ENCODE measurements around the gene TAC3.
"Not testable (repeated sequence)": the region's sequence is repeated elsewhere in the genome, so short reads cannot be mapped to it uniquely, and the experiment has no call there.

TAC3 gene

DNA sequence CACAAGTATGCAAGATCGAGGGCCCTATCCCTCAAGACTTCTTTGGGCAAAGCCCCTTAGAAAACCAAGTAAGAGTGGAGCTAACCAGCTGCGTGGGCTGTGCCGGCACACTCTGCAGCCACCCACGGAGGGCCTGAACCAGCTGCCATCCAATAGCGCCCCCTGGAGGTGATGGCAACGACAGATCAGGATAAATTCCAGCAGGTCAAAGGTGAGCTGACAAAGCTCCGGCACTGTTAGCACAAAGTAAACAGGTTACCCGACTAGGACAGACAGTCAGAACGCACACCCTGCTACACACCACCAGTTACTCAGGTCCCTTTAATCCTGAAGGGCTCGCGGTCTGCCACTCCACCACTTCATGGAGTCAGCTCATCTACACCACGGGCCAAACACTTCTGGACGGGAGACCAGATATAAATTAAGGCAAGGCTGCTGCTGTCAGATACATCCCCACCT, 14.9 kb downstream of the TAC3 start:
- DNase-seq = peak; percentile 10

- no peak for DNase-seq
These were observed 15.9 kb downstream of the TAC3 start for GRCh38 chr12:57000393-57000792.

GRCh38 chr12:56999456-56999855, 16.9 kb downstream of the TAC3 start:
- no peak for DNase-seq

GRCh38 chr12:56998981-56999380, 17.3 kb downstream of the TAC3 start:
- DNase-seq = no peak

DNA sequence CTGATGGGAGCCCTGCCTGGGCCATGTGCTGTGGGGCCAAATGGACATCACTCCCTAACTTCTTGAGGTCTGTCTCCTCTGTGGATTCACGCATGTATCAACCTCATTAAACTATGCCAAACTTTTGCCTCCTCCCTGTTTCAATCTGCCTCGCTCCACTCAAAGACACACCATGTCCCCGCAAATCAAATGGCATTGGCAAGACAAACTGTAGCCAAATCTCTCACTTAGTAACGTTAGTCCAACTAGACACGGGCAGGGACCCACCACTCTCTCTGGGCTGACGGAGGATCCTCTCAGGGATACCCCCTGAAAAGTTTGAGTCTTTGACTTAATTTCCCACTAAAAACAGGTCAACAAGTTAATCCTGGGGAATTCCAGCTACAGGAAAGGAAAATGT, 18.0 kb downstream of the TAC3 start:
- no peak for DNase-seq

DNA sequence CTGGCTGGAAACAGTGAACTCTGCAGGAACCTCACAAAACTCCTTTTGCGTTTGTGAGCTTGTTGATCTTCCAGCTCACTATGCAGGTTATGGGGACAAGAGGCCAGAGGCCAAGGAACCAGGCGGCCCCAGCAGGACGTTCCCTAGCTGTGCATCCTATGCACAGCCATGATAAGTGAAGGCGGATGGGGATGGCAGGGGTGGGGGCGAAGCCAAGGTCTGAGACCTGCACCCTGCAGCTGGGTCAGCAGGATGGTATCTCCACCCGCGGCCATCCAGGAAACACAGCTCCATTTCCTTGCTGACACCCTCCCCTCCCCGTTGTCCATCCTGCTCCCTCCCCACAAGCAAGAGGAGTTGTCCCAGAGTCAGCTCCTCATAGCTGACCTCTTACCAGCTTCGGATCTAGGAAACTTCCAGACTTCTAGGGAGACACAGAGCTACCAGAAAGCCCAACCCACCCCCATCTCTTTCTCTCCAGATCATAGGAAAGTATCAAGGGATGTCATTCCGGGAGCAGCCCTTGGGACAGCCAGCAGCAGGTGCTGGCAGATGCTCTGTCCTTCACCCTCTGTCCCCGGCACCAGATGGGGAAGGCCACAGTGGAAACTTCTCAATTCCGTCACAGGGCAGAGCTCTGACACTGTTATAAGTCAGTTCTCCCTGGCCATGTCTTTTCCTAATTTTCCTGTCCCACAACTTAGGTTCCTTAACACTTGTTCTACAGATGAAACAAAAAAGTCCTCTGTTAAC, 19.4 kb downstream of the TAC3 start:
- DNase-seq = no peak

- DNase-seq = no peak
These were observed 20.3 kb downstream of the TAC3 start for GRCh38 chr12:56995930-56996496.

GRCh38 chr12:56995201-56995929, 21.0 kb downstream of the TAC3 start:
- no peak for DNase-seq

DNA sequence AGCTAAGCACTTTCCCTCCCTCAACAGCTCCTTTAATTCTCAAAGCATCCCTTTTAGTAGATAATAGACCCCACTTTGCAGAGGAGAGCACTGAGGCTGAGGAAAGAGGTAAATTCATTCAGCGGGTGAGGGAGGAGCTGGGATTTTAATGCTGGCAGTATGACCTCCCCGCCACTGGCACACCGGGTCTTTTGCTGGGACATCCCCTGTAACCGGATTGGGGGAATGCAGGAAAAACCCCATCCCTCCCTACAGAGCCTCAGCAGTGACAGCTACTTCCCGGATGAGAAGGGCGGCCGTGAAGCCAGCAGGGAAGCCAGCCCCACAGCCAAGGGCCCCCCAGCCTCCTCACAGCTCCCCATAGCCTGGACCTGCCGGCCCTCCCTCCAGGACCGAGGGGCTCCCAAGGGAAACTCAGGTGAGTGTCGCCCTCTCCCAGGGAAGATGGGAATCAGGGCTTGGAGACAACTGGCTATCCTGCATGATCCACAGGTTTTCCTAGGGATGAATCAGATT, 22.0 kb downstream of the TAC3 start:
- no peak for DNase-seq

- no peak for DNase-seq
These were observed 23.0 kb downstream of the TAC3 start for GRCh38 chr12:56993346-56993745.

DNA sequence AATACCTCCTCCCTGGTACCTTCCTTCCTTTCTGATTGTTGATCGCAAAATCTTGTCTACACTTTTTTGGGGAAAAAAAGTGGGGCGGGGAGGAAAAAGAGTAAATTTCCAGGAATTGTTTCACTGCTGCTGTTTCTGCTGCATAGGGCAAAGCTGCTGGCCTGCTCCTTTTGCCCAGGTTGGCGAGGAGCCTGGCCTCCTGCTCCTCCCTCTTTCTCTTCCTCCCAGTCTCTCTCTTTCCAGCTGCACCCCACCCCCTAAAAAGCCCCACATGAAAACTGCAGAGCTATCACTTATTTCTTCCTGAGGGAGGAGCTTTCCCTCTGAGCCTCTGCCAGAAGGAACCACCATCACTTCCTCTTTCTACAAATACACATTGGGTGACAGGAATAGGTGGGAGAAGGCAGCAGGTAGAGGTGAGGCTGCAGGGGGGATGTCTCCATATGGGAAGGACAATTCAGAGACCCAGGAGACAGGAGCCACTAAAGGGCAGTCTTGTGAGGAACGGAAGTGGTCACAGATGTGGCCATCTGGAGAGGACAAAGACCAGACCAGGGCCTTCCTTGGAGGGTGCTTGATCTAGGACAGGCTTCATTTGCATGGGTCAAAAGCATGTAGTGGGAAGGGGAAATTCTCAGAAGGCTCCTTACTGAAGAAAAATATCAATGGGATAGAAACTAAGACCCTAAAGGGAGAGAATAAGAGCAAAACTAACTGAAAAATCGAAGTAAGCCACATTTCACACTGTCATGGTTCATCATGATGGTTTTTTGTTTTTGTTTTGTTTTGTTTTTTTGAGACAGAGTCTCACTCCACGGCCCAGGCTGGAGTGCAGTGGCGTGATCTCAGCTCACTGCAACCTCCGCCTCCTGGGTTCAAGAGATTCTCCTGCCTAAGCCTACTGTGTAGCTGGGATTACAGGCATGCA, 24.7 kb downstream of the TAC3 start:
- no peak for DNase-seq

DNA sequence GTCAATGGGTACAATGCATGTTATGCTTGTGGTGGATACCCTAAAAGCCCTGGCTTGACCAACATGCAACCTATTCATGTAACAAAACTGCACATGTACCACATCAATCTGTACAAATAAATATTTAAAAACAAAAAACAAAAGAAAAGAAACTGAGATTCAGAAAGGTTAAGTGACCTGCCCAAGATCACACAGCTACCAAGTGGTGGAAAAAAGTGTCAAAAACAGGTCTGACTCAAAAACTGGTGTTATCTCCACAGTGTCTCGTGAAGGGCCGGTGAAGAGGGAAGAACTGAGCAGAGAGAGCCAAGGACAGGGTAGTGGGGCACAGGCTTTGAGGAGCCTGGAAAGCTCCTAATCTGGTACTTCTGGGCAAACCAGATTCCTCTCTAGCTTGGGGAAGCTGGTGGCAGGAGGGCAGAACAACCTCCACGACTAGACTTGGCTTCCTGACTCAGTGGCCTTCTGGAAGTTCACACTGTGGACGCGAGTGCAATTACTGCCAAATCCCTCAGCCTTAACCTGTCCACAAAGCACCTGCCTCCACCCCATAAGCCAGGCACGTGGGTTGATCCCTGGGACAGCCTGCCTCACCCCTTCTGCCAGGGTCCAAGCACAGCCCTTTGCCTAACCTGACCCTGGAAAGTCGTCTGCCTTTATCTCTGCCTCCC, 25.5 kb downstream of the TAC3 start:
- no peak for DNase-seq

DNA sequence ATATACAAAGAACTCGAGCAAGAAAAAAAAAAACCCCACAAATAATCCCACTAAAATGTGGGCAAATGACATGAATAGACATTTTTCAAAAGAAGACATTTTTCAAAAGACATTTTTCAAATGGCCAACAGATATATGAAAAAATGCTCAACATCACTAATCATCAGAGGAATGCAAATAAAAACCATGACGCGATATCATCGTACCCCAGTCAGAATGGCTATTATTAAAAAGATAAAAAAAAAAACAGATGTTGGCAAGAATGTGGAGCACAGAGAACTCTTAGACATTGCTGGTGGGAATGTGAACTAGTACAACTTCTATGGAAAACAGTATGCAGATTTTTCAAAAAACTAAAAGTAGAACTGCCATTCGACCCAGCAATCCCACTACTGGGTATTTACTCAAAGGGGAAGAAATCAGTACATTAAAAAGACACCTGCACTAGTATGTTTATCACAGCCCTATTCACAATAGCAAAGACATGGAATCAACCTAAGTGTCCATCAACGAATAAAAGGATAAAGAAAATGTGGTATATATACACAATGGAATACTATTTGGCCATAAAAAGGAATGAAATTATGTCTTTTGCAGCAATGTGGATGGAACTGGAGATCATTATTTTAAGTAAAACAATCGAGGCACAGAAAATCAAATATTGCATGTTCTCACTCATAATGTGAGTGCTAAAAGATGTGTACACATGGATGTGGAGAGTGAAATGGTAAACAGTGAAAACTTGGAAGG, 26.3 kb downstream of the TAC3 start:
- DNase-seq = no peak

- DNase-seq = no peak
These were observed 28.1 kb downstream of the TAC3 start for GRCh38 chr12:56988207-56988739.

- DNase-seq = peak; percentile 22
These were observed 28.7 kb downstream of the TAC3 start for GRCh38 chr12:56987551-56988053.

- DNase-seq = no peak
These were observed 29.3 kb downstream of the TAC3 start for GRCh38 chr12:56987011-56987410.

GRCh38 chr12:56985714-56986113, 30.6 kb downstream of the TAC3 start:
- not testable (repeated sequence) for DNase-seq

DNA sequence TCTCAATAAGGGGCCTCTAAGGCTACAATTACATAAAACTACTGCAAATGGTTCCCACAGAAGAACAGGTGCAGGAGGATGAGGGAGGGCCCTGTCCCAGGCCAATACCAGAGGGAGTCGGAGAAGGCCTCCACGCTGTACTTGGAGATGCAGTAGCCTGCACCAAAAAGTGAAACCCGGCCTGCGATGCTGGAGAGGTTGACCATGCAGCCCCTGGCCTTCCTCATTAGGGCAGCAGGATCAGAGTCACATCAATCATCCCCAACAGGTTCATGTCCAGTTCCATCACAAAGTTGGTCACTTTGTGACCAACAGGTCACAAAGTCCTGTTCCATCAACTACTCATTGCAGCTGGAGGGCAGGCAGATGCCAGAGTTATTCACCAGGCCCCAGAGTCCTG, 32.9 kb downstream of the TAC3 start:
- no peak for DNase-seq

GRCh38 chr12:56982578-56983236, 33.6 kb downstream of the TAC3 start:
- not testable (repeated sequence) for DNase-seq

GRCh38 chr12:56980941-56981530, 35.3 kb downstream of the TAC3 start:
- no peak for DNase-seq
